Panc1 (cell line): ENCODE data around the gene ANXA6. TPM values are rescaled to one million over a fixed set of nuclear protein-coding genes. Genes with fewer than 3 reads are reported as not detected.
A peak's percentile ranks its signal among the peaks of the same experiment; 100 is the strongest.

Experiments used
- ATAC-seq: fragments of 200-7000 bp; cut with Tn5 transposase; 2 replicates; pipeline ENCODE4 v1.9.1; 2020; ENCODE audit warnings: mild to moderate bottlenecking, moderate library complexity
- BruUV-seq: library from RNA; stranded (reverse); fragments of 400-500 nt; replicated peaks from 2 replicates; lab custom pipeline; 2021; lab: Mats Ljungman, UMichigan
- CTCF ChIA-PET: fragments of 300-600 bp; sonication (Branson Sonifier 250); formaldehyde crosslinking; loops from one replicate; lab custom pipeline; 2022; ENCODE audit warnings: antibody characterized with exemption; lab: Charles Lee
- POLR2A ChIA-PET: fragments of 300-600 bp; sonication (Branson Sonifier 250); formaldehyde crosslinking; loops from one replicate; lab custom pipeline; 2022; ENCODE audit warnings: antibody characterized with exemption; lab: Charles Lee
- DNase-seq: peaks from one replicate; pipeline ENCODE4 v3.0.0-alpha.2; 2010; ENCODE audit warnings: low read depth, low spot score
- H3K27ac ChIP-seq: 2 replicates; pipeline ENCODE4 v1.5.1; 2011; ENCODE audit warnings: mild to moderate bottlenecking, low read length, inconsistent platforms
- H3K27me3 ChIP-seq: fragments of 200-500 bp; sonication (Bioruptor generic); 2 replicates; pipeline ENCODE4 v1.6.0; 2014; ENCODE audit warnings: low read length, inconsistent platforms; ENCODE audit not compliant: control insufficient read depth, insufficient read depth
- H3K36me3 ChIP-seq: fragments of 200-500 bp; sonication (Bioruptor generic); 2 replicates; pipeline ENCODE4 v1.5.1; 2014; ENCODE audit warnings: inconsistent platforms, mild to moderate bottlenecking, low read length, moderate library complexity; ENCODE audit not compliant: control insufficient read depth, insufficient read depth
- H3K4me1 ChIP-seq: 2 replicates; pipeline ENCODE4 v1.5.1; 2011; ENCODE audit warnings: inconsistent platforms, mild to moderate bottlenecking, low read length, moderate library complexity; ENCODE audit not compliant: control insufficient read depth, insufficient read depth
- H3K4me3 ChIP-seq, 2 experiments: 2 replicates each; pipeline ENCODE4 v1.5.1; 2011 to 2012; ENCODE audit warnings: low read depth in 2 of 2, low read length in 2 of 2, mild to moderate bottlenecking in 2 of 2, inconsistent platforms in 1 of 2, moderate library complexity in 1 of 2
- H3K9me3 ChIP-seq: fragments of 200-500 bp; sonication (Bioruptor generic); 2 replicates; pipeline ENCODE4 v1.5.1; 2014; ENCODE audit warnings: low read depth, mild to moderate bottlenecking, inconsistent platforms, low read length, moderate library complexity; ENCODE audit not compliant: control insufficient read depth, insufficient read depth
- CTCF ChIP-seq: fragments of 450-650 bp; IDR thresholded peaks from 2 replicates; pipeline ENCODE4 v1.5.1; 2017; ENCODE audit warnings: mild to moderate bottlenecking
- POLR2AphosphoS5 ChIP-seq: IDR thresholded peaks from 2 replicates; pipeline ENCODE4 v1.6.1; 2012; ENCODE audit warnings: mild to moderate bottlenecking, low read depth, low read length, moderate library complexity
- REST ChIP-seq, 2 experiments: IDR thresholded peaks; 2 replicates each; pipeline ENCODE4 v1.6.1; 2011 to 2012; ENCODE audit warnings: low read depth in 2 of 2, control low read depth in 1 of 2, low read length in 1 of 2, mild to moderate bottlenecking in 1 of 2, moderate library complexity in 1 of 2; ENCODE audit not compliant: insufficient read depth in 1 of 2
- SIN3A ChIP-seq: IDR thresholded peaks from 2 replicates; pipeline ENCODE4 v1.6.1; 2012; ENCODE audit warnings: low read depth, mild to moderate bottlenecking, low read length, moderate library complexity, borderline replicate concordance; ENCODE audit not compliant: insufficient read depth
- TCF7L2 ChIP-seq: IDR thresholded peaks from 2 replicates; pipeline ENCODE4 v1.6.1; 2011; ENCODE audit warnings: mild to moderate bottlenecking, low read depth, low read length, inconsistent platforms
- in situ Hi-C: cut with HindIII; loops from 2 replicates; pipeline ENCODE4 v1.10.0; 2016; ENCODE audit warnings: low sequenced_read_pairs, low pct_unique_long_range_greater_than_20kb
- intact Hi-C: fragments of 100-400 bp; cut with micrococcal nuclease; formaldehyde crosslinking; loops from one replicate; pipeline ENCODE4 v1.10.0; 2022; ENCODE audit not compliant: unreplicated experiment
- total RNA-seq: library from RNA; stranded (reverse); gene quantifications from one replicate; pipeline ENCODE4 v1.2.1, GENCODE V29; 2021; ENCODE audit not compliant: unreplicated experiment

Gene ANXA6
- total RNA-seq, 1 experiment from 2014 or later: 60.0 TPM

GRCh38 chr5:151052836-151053235, 104.7 kb downstream of the ANXA6 start:
- Histone ChIP-seq H3K27ac (no peak overlapping the region), H3K27me3 (no peaks in the 10 kb centered on the region), H3K9me3 (no peaks in the 10 kb centered on the region), H3K4me3 (no peak overlapping the region), H3K36me3 (peaks cover 2% of the 10 kb centered on the region; the same call in 1 of the 2 replicates), H3K4me1 (no peaks in the 10 kb centered on the region)
- no TSS peak for BruUV-seq
- ChIA-PET POLR2A (no interaction called here), CTCF (interaction anchor here (0.7 to 2.1 kb wide), 2 partner anchors 59 to 63 kb away, joined by 10 to 56 read pairs; no protein-coding TSS in a partner anchor)
- intact Hi-C loops (loop anchor here (5.0 kb wide), 1 partner anchor 114 kb away; no protein-coding TSS in a partner anchor), in situ Hi-C loops (no loop called here)
- DNase-seq (no peak), ATAC-seq (no peak)
- TF ChIP-seq POLR2AphosphoS5: no peak
- TF ChIP-seq TCF7L2: no peak
- TF ChIP-seq CTCF: no peak
- TF ChIP-seq SIN3A: no peak
- TF ChIP-seq REST (IDR thresholded peaks at IDR 0.05; ENCODE audit: insufficient read depth in 1 of 2, low read depth in 2 of 2, low read length in 1 of 2): no peak

GRCh38 chr5:151051931-151052608, 105.5 kb downstream of the ANXA6 start:
- H3K27ac ChIP-seq: no peak overlapping the region
- in situ Hi-C loops: no loop called here
- H3K4me3 ChIP-seq: no peak overlapping the region
- ATAC-seq: peak; percentile 27
- no peak for DNase-seq
- TF ChIP-seq TCF7L2 (no peak), SIN3A (no peak), POLR2AphosphoS5 (no peak), REST (IDR thresholded peaks at IDR 0.05; ENCODE audit: insufficient read depth in 1 of 2, low read depth in 2 of 2, low read length in 1 of 2) (no peak), CTCF (no peak)
- POLR2A ChIA-PET: no interaction called here
- H3K36me3 ChIP-seq: peaks cover 2% of the 10 kb centered on the region; the same call in 1 of the 2 replicates
- intact Hi-C loops: loop anchor here (1.0 to 5.0 kb wide), 2 partner anchors 63 to 115 kb away; no protein-coding TSS in a partner anchor
- H3K4me1 ChIP-seq: no peaks in the 10 kb centered on the region
- no peaks in the 10 kb centered on the region for H3K9me3 ChIP-seq
- no TSS peak for BruUV-seq
- CTCF ChIA-PET: interaction anchor here (0.6 to 2.1 kb wide), 6 partner anchors 10 to 113 kb away, joined by 3 to 56 read pairs (median 3); no protein-coding TSS in a partner anchor
- no peaks in the 10 kb centered on the region for H3K27me3 ChIP-seq
